HG02642 (cell line): ENCODE results near the gene CBLB.

Source experiments
- ATAC-seq: cut with Tn5 transposase; IDR thresholded peaks from one replicate; pipeline ENCODE4 v1.9.1; 2021; ENCODE audit warnings: mild to moderate bottlenecking; ENCODE audit not compliant: unreplicated experiment, poor library complexity

Gene CBLB

GRCh38 chr3:105791919-105792786 is 76.7 kb downstream of the CBLB start:
- ATAC-seq: no peak

DNA sequence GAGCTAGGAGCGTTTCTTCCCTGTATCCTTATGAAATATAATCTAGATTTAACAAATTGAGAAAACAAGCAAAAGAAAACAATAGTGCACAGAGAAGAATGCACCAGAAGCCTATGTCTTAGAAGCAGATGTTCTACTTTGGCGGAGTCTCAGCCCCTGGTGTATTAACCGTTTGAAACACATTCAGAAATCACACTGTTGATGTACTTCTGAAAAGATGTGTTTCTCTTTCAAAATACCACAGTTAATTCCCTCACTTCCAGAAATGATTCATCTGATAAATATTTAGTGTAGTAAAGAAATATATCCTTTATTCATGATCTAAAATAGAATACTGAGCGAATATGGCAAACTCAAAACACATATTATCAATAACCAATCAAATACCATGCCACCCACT is 77.7 kb downstream of the CBLB start:
- ATAC-seq: no peak

DNA sequence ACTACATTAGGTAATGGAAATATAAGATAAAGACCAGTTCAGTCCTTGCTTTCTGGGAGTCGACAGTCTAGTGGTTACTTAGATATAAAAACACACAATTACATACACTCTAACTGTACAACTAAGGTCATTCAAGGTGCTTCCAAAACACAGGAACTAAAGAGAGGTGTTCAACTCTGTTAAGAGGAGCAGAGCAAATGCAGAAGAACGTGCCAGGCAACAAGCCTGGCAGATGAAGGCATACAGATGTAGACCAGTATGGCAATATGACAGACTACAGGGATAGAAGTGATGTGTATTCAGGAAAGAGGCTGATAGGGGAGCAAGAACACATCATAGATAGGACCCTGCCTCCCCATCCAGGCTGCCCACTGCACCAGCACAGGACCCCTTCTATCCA is 78.3 kb downstream of the CBLB start:
- ATAC-seq: no peak

DNA sequence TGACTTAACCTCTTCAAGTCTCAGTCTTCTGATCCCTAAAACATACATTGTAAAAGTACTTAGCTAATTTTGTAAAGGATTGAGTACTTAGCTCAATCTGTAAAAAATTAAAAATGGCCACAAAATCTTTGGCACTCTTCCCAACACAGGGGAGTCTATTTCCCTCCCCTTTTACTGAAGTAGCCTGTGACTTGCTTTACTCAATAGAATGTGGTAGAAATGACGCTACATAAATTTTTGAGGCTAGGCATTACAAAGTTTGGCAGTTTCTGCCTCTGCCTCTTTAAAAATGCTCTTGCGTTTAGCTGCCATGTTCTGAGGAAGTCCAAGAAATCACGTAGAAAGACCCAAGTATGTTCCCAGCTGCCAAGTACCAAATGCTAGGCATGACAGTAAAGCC is 80.2 kb downstream of the CBLB start:
- ATAC-seq: no peak

DNA sequence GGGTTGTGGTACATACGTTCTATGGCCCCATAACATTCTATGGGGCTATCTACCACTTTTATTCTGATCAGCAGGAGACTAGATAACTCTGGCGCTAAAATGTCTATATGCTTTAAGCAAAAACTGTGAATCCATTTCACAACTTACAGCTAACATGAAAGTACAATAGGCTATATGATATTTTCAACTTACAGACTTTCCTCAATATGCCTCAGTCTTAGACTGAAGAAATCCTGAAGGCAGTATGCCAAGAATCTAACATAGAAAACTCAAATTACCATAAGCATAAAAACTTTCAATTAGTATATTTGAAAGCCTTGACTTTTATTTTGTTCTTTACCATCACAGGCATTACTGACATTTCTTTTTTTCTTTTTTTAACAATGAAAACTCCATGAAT is 81.4 kb downstream of the CBLB start:
- no peak for ATAC-seq

GRCh38 chr3:105786990-105787389 is 81.8 kb downstream of the CBLB start:
- no peak for ATAC-seq

GRCh38 chr3:105786241-105786640 is 82.6 kb downstream of the CBLB start:
- ATAC-seq: no peak

- ATAC-seq: no peak
Observed at GRCh38 chr3:105785803-105786202, 83.0 kb downstream of the CBLB start.

GRCh38 chr3:105783631-105784030 is 85.2 kb downstream of the CBLB start:
- ATAC-seq: no peak

- no peak for ATAC-seq
Observed at GRCh38 chr3:105781871-105782270, 86.9 kb downstream of the CBLB start.

GRCh38 chr3:105780107-105780506 is 88.7 kb downstream of the CBLB start:
- no peak for ATAC-seq

GRCh38 chr3:105775368-105775767 is 93.4 kb downstream of the CBLB start:
- ATAC-seq: no peak

GRCh38 chr3:105774444-105775180 is 94.2 kb downstream of the CBLB start:
- no peak for ATAC-seq

GRCh38 chr3:105773291-105773690 is 95.5 kb downstream of the CBLB start:
- ATAC-seq: no peak

GRCh38 chr3:105772635-105773034 is 96.2 kb downstream of the CBLB start:
- ATAC-seq: no peak

DNA sequence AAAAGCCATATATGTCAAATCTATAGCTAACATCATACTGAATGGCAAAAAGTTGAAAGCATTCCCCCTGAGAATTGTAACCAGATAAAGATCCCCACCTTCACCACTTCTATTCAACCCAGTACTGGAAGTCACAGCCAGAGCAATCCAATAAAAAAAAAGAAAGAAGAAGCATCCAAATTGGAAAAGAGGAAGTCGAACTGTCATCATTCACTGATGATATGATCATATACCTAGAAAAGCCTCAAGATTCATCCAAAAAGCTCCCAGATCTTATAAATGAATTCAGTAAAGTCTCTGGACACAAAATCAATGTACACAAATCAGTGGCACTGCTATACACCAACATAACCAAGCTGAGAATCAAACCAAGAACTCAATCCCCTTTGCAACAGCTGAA is 97.4 kb downstream of the CBLB start:
- ATAC-seq: no peak

GRCh38 chr3:105770410-105770809 is 98.4 kb downstream of the CBLB start:
- ATAC-seq: no peak

DNA sequence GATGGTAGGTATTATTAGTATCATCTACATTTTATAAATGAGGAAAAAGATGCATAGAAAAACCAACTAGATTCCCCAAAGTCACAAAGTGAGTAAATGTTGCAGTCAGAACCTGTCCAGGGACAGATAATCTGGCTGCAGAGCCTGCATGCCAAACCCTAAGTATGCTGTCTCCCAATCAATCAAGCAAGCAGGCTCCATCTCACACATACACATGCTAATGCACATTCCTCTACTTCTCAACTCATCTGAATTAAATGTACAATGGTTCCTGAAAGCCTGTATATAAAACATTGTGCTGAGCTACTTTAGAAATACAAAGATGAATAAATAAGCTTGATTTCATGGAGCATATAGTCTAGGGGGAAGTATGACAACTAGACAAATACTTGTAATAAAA is 101.0 kb downstream of the CBLB start:
- ATAC-seq: no peak

DNA sequence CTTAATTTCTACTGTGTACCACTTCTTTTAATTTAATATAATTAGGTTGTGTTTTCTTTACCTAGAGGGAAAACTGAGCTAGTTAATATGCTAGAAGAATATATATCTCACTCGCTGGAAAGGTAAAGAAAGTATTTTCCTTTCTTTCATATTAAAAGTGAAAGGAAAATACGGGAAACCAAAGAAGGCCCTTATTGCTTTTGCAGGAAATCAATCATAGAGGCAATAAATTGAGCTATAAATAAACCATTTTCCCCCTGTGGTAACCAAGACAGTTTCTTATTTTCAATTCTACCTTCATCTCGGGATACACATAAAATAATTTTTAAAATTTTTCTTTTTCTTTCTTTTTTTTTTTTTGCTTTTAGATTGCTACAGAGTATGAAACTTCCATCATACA is 101.6 kb downstream of the CBLB start:
- no peak for ATAC-seq

- no peak for ATAC-seq
Observed at GRCh38 chr3:105765308-105765639, 103.5 kb downstream of the CBLB start.

- no peak for ATAC-seq
Observed at GRCh38 chr3:105764378-105765307, 104.2 kb downstream of the CBLB start.
